GM19438 (cell line): Measurements from ENCODE around the gene TRIM45.
"Not testable (repeated sequence)": the region's sequence is repeated elsewhere in the genome, so short reads cannot be mapped to it uniquely, and the experiment has no call there.

ENCODE experiments used
- ATAC-seq: cut with Tn5 transposase; IDR thresholded peaks from one replicate; pipeline ENCODE4 v1.9.1; 2021; ENCODE audit warnings: low read depth; ENCODE audit not compliant: unreplicated experiment

Gene TRIM45

DNA sequence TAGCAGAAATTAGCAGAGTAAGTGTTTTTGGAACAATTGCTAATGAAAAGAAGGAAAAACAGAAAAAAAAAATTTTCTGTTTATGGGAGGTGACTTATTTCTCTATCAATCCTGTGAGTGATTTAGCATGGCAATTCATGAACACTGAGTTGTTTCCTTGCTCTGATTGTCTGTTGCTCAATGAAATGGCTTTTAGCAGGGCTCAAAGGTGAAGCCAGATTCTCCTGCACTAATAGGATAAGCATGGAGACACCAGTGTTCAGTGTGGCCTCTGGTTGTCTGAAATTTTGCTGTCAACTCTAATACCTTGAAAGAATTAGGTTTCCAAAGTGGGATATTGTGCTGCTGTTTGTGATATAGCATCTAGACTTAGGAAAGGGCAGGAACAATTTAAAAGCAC is 15.8 kb downstream of the TRIM45 start:
- no peak for ATAC-seq

DNA sequence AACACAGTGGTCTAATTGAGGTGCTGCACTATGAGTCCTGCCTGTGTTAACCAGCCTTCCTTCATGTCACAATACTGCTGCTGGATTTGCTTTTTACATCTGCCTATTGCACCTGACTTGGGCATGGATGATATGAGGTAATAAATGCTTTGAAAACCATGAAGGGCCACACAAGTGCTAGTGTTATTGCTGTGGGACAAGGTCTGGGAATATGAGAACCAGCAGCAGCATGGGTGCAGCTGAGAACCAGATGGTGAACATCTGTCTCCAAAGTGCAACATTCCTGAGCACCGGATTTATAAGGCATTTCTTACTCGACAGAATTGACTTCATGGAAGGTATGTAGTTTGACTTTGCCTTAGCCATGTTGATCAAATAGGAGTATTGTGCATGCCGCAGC is 16.6 kb downstream of the TRIM45 start:
- no peak for ATAC-seq

DNA sequence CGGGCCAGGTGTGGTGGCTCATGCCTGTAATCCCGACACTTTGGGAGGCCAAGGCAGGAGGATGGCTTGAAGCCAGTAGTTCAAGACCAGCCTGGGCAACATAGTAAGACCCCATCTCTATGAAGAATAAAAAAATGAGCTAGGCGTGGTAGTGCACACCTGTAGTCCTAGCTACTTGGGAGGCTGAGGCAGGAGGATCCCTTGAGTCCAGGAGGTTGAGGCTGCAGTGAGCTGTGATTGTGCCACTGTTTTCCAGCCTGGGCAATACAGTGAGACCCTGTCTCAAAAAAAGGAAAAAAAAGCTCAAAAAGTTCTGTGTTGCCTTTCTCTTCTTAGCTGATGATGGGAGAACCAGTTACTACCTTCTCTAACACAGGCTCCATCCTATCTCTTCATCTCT is 19.7 kb downstream of the TRIM45 start:
- not testable (repeated sequence) for ATAC-seq

DNA sequence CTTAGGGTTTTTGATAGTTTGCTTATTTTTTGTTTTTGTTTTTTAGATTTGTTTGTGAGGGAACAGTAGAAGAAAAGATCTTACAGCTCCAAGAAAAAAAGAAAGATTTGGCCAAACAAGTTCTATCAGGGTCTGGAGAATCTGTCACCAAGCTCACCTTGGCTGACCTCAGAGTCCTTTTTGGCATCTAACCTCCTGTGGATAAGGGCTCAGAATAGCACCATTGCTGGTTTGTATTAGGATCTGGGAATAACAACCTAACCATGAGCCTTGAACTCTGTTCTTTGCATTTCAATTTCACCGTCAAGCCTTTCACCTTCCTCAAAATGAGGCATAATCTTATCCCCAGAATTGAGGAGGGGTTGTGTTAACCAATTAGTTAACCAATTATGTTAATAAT is 20.2 kb downstream of the TRIM45 start:
- ATAC-seq: no peak

DNA sequence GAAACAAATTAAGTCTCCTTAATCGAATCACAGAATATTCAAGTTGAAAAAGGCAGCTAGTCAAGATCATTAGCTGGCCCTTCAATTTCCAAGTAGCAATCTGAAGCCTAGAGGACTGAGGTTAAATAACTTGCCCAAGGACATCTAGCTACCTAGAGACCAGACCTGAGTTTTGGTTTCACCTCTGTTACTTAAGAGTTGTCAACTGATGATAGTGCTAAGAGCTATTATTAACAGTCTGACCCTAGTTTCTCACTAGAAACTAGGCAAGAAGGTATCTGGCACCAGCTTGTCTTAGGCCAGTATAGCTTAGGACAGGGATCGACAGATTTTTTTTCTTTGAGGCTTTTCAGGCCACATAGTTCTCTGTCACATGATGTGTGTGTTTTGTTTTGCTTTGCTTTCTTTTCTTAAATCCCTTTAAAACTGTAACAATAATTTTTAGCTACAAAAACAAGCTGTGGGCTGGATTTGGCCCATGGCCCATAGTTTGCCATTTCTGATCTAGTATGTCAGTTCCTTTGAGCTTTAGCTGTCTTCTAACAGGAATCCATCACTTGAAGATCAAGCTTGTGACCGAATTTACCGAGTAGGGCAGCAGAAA is 23.2 kb downstream of the TRIM45 start:
- ATAC-seq: no peak

DNA sequence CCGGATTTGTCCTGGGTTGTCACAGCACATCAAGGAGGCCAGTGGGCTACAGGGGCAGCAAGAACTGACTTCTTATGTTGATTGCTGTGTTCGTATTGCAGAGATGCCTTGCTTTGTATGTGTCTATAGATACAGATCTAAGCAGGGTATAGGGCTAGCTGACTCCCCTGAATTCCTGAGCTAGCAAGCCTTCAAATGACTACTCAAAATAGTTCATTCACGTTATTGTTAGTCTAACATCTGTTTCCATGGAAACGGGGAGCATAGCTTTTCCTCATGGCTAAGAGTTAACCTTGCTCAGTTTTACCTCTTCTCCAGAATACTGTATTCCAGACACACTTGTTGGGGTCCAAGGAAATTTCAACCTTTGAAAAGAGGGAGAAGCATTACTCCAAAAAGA is 24.1 kb downstream of the TRIM45 start:
- no peak for ATAC-seq

DNA sequence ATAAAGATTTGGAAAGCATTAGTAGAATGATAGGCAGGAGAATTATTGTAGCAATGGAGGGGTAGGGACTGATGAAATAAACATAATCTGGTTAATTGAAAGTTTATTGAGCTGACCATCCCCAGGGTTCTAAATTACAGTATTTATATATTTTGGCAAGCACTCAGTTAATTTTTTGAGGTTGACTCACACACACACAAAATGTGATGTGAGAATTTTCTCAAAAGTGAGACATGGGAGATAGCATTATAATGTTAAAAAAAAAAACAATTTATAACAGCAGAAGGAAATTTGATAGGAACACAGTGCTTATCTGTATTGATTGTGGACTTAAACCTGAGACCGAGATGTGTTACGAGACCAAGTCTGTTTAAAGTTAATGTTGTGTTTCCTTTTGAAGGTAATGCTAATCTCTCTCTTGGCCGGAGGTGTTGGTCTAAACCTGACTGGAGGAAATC is 24.6 kb downstream of the TRIM45 start:
- ATAC-seq: no peak

DNA sequence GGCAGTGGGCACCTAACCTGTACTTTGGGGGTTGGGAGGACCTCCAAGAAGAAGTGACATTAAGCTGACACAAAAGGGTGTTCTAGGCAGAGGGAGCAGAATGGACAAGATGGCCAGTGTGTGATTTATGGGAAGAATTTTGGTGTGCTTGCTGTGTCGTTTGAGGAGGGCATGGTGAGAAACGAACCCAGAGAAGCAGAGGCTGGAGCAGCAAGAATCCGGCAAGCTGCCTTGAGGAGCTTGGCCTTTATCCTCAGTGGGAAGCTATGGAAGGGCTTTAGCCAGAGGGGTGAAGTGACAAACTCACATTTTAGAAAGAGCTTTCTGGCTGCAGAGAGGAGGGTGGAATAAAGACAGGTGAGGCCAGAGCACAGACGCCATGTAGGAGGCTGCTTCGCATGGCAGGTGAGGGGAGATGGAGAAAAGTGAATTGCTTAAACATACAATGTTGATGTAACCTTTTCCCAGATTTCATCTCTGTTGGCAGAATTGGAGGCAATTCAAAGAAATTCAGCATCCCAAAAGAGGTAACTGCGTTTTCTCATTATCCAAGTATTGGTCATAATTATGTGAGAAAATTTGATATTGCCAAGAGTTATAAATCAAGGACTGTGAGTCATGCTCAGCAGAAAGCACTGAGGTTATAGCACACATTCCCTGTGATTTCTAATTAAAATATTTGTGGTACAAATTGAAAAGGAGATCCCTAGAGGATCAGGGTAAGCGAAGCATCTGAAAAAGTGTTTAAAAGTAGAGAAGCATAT is 26.5 kb downstream of the TRIM45 start:
- ATAC-seq: no peak

DNA sequence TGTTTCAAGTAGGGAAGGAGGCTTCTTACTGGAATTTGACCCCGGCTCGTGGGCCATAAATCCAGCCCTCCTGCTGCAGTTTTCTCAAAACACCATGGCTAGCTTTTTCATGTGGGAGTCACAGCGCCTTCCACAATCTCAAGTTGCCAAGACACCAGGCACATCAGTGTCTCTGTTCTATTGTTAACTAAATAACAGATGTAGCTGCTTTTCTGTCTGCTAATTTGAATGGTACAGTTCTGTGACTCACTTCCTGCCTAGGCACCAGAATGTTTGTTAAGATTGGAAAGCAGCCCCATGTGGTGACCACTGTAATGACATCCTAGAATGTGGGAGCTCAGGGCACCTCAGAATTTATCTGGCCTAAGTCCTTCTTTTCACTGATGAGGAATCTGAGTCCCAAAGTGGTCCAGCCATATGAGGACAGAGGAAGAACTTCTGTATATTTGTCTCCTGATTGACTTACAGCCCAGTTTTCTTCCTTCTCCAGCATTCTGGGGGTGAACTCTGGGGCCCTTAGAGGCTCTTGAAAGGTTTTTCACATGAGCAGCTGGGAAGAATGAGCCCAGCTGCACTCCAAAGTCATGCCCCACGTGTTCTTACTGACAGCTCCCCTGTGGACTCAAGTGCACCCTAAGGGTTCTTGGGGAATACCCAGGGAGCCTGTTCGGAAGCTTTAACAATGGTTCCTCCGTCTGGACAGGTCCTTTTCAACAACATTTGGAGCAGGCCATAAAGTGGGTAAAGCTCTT is 27.5 kb downstream of the TRIM45 start:
- no peak for ATAC-seq

DNA sequence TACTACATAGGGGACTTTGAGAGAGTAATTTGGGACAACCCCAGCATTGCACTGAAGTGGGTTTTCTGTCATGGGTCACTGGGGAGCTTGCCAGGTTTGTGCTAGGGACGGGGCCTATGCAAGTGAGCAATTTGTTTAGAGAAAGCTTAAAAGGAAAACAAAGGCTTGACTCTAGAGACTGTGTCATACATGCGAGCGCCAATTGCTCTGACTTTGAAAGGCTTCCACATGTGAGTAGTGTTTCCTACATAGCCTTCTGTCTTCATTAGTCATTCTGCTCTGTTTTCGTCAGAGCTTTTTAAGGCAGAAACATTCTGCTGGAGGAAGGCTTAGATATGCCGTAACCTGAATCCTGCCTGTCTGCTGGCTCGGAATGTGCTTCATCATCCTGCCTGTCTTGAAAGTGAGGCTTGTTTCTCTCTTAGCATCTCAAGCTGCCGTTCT is 28.4 kb downstream of the TRIM45 start:
- no peak for ATAC-seq

DNA sequence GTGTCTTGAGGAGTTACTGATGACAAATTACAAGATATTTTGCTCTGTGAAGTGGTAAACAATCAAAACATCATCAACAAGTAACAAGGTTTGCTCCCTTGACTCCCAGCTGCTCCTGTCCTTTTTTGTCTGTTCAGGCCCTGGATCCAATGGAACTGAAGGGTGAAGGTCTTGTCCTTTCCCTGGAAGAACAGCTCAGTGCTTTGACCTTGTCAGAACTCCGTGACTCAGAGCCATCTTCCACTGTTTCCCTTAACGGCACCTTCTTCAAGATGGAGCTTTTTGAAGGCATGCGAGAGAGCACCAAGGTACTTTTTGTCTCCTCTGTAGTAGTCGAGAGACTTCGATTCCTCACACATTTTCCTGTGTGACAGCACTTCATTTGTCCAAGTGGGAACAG is 29.0 kb downstream of the TRIM45 start:
- no peak for ATAC-seq

DNA sequence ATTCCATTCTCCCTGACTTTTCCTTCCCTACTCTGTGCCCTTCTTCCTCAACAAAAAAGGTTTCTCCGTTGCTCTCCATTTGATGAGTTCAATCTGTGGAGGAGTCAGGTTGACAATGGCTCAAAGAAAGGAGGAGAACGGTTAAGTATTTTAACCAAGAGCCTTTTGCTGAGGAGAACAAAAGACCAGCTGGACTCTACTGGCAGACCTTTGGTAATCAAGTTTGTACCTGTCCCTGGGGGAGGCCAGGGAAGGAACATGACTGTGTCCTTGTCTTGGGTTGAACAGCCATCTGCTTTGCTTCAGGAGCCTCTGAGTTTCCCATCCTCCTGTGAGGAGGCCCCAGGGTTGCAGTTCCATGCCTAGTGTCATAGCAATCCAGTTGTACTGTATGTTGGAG is 31.6 kb downstream of the TRIM45 start:
- no peak for ATAC-seq

DNA sequence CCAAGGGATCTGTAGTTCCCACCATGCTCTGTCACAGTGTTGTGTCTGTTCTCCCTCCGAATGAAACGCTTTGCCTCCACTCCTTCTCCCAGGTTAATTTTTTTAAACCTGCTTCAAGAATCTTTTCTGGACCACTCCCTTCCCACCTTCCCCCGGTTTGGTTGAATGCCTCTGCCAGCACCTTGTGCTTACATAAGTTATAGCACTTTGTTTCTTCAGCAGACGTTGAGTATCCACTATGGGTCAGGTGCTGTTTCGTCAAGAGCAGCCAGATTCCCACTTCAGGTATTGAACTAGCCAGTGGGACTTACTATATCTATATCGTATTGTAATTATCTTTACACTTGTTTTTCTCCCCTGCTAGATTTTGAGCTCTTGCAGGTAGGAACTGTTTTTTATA is 33.9 kb downstream of the TRIM45 start:
- ATAC-seq: no peak

DNA sequence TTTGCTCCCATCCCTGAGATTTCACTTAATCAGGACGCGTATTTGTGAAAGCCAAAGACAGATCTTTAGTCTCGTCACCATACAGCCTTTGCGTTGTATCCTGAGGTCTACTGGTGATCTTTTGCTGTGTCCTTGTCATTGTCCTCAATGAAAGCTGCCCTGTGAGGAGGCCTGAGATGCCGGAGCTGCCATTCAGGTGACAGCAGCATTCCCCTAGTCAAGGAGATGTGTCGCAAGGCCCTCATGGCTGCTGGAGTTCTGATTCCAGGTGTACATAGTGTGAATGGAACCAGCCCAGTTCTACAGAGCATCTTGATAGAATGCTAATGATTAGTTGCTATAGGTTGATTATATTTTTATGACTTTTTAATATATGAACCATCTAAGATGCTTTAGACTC is 37.3 kb downstream of the TRIM45 start:
- ATAC-seq: no peak

DNA sequence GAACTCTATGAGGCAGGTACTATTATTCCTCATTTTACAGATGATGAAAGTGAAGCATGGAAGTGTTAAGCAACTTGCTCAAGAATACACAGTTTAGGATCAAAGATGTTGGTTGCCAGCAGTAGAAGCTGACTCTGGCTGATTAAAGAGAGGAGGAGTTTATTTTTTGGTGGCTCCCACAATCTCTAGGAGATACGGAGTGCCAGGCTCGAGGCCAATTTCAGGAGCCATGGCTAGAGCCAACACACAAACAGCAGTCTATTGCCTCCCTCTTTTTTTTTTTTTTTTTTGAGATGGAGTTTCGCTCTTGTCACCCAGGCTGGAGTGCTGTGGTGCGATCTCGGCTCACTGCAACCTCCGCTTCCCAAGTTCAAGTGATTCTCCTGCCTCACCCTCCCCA is 41.8 kb downstream of the TRIM45 start:
- no peak for ATAC-seq

DNA sequence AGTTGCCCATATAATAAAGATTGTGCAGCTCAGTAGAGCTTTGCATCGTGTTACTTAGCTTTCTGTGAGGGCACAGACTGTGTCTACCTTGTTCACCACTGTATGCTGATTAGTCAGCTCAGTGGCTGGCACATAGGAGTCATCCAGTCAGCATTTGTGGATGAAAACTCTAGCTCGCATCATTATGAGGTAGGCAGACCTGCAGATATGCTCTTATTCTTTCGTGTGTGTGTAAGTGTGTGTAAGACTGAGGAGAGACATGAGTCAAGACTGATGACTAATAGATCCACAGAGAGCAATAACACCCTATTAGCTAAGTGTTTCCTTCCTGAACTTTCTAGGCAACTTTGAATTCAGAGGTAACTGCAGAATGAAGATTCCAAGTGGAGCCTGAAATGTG is 44.3 kb downstream of the TRIM45 start:
- no peak for ATAC-seq

DNA sequence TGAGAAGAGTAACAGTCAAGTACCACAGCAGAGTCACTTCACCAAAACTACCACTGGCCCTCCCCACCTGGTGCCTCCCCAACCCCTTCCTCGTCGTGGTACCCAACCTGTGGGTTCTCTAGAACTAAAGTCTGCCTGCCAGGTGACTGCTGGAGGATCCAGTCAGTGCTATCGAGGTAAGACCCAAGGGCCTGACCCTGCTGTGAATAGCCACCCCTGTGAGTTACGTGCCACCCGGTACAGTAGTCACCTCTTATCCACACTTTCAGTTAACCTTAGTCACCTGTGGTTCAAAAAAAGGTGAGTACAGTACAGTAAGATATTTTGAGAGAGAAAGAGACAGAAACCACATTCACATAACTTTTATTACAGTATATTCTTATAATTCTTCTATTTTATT is 44.9 kb downstream of the TRIM45 start:
- ATAC-seq: no peak

DNA sequence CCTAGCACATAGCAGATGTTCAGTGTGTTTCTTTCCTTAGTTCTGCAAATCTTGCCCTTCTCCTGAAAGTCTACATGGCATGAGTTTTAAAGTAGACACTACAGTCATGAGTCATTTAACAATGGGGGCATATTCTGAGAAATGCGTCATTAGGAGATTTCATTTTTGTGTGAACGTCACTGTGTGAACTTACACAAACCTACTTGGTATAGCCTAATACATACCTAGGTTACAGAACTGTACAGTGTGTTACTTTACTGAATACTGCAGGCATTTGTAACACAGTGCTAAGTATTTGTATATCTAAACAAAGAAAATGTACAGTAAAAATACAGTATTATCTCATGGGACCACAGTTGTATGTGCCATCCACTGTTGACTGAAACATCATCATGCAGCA is 51.4 kb downstream of the TRIM45 start:
- no peak for ATAC-seq

DNA sequence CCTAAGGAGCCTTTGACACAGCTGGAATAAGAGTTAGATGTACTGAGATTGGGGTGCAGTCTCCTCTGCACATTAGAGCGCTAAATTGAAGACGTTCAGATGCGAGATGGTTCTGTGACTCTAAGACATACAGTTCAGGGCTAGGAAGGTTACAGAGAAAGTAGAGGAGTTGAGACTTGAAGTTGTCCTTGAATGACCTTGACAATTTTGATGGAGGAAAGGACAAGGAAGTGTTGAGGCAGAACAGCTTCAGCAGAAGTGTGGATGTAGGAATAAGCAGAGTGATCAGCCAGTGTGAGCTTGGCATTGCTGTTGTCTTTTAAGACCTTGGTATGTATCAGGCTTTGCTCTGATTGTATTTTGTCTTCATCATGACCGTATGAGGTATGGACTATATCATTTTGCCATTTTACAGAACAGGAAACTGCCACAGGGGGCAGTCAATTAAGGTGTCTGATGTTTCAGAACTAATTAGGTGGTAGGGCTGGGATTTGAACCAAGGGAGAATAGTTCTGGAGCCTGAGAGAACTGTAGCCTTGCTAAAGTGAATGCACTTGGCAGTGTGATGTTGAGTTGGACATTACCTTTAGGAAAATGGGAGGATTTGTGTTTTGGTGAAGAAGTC is 52.2 kb downstream of the TRIM45 start:
- no peak for ATAC-seq

DNA sequence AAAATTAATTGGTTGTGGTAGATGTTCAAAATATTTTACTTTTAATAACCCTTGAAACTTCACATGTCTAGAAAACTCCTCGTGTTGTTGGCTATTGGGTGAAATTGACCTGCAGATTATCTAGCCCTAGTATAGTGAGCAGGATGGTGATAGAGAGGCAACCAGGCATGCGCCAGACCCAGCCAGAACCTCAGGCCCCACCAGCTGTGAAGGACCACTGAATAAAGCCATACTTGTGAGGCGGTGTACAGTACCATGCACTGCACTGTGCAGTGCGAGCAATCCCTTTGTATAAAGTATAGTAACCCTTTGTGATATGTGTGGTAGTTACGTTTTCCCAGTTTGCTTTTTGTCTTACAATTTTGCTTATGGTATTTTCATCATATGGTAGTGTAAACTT is 53.0 kb downstream of the TRIM45 start:
- ATAC-seq: no peak
